NK-92 (cell line): ENCODE data around the gene LCE2D.

Source experiments
- DNase-seq: peaks from one replicate; lab custom pipeline; 2025; ENCODE audit not compliant: unreplicated experiment; lab: John Stamatoyannopoulos, UW

The LCE2D gene

DNA sequence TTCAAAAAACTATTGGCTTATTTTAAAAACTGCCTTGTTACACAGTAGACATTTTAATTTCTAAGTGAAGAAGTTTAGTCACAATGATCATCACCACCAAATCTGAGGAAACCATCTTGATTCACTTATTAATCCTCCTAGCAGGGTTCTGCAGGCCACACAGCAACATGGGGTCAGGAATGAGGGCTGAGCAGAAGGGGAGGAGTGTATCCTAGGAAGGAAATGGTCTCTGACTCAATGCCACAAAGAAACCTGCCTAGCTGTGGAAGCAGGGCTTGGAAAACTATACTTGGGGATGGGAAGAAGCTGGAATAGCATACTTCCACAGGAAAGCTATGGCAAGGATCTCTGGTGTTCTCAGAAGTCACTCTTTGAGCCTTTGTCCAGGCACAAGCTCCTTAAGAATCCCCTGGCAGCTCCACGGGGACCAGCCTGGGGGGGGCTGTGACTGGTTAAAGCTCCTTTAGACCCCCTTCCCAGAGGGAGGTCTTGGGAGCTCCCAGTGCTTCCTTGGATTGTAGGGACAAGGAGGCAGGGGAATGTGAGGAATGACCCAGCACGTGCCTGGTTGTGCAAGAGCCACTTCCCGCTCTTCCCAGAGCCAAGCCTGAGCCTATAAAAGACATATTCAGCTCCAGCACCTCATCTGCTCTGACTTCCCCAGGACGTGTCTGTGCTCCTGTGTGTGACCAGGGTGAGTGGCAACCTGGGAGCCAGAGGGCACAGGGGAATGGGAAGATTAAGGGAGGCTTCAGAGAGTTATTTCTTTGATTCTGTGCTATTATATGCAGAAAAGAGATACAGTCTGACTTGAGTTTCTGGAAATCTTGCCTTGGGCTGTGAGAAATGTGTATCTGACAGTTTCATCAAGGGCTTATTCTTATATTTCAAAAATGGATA is 34.8 kb downstream of the LCE2D start, which contains the start of gene LCE2A:
TSS of gene LCE2A (plus strand) at position 645 of the 900 bp plus-strand sequence. CDS start 557 bp downstream, outside the sequence.
- DNase-seq: no peak

DNA sequence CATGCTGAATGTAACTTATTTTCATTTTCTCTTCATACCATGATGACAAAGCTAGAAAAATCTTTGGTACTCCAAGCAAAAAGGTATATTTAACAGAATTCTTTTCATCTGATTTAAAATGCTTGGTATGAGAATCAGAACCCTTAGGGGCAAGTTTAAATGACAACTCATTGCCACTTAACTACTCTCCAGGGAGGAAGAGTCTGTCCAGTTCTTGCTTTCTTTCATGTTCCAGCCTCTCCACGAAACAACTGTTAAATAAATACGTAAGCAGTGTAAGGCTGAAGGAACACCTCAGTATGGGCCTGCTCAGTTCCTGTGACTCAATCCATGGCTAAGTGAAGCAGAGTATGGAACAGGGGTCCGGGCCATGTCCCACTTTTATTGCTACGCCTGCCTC is 36.6 kb downstream of the LCE2D start:
- no peak for DNase-seq

GRCh38 chr1:152707860-152708259 is 44.7 kb downstream of the LCE2D start, which contains the start of gene LCE4A:
Gene LCE4A, plus strand, starts transcription at chr1:152708160. Its CDS starts 916 bp downstream, at chr1:152709076.
- no peak for DNase-seq
